GM12878 (cell line): ENCODE measurements around the gene PADI1. TPM values are rescaled to one million over a fixed set of nuclear protein-coding genes. Genes with fewer than 3 reads are reported as not detected.

ENCODE experiments used
- CBFB ChIP-seq: IDR thresholded peaks from 2 replicates; pipeline ENCODE4 v1.6.1; 2016; ENCODE audit warnings: antibody characterized with exemption, low read depth
- CHD4 ChIP-seq: fragments of 200-600 bp; sonication (generic); IDR thresholded peaks from 2 replicates; pipeline ENCODE4 v1.6.1; 2016; ENCODE audit warnings: mild to moderate bottlenecking
- FOS ChIP-seq: IDR thresholded peaks from 3 replicates; pipeline ENCODE4 v1.6.1; 2011; ENCODE audit warnings: borderline replicate concordance; ENCODE audit not compliant: insufficient read length; ENCODE audit errors: extremely low read depth
- HDAC6 ChIP-seq: fragments of 200-600 bp; sonication (generic); IDR thresholded peaks from one replicate; pipeline ENCODE4 v1.8.0; 2017; ENCODE audit warnings: antibody characterized with exemption; ENCODE audit not compliant: unreplicated experiment
- MEF2B ChIP-seq: fragments of 450-650 bp; IDR thresholded peaks from 2 replicates; pipeline ENCODE4 v1.6.1; 2018; ENCODE audit warnings: mild to moderate bottlenecking, moderate library complexity; ENCODE audit not compliant: partially characterized antibody, poor library complexity, severe bottlenecking
- PAX8 ChIP-seq: fragments of 450-650 bp; IDR thresholded peaks from 2 replicates; pipeline ENCODE4 v1.6.1; 2017; ENCODE audit warnings: mild to moderate bottlenecking, moderate library complexity
- REST ChIP-seq: IDR thresholded peaks from 2 replicates; pipeline ENCODE4 v1.6.1; 2012; ENCODE audit warnings: mild to moderate bottlenecking, low read depth, low read length
- SIN3A ChIP-seq: IDR thresholded peaks from 2 replicates; pipeline ENCODE4 v1.6.1; 2012; ENCODE audit warnings: low read depth, low read length, improper control_type of control experiment
- USF1 ChIP-seq: IDR thresholded peaks from 2 replicates; pipeline ENCODE4 v1.6.1; 2011; ENCODE audit warnings: borderline replicate concordance, low read depth, mild to moderate bottlenecking, moderate library complexity, mixed read lengths, low read length; ENCODE audit not compliant: insufficient read depth; ENCODE audit errors: extremely low read length
- polyA plus RNA-seq, 11 experiments: library from polyadenylated mRNA; depleted of rRNA in 4 of 11; unstranded in 6 of 11; stranded (reverse) in 5 of 11; fragments of >200 nt; fragmentation: Nextera tagmentation in 4 of 11; fragmentation: Illumina TruSeq in 1 of 11; extraction: Ambion mirVana in 4 of 11; extraction: Trizol in 1 of 11; gene quantifications; 1 replicate in 1 of 11; 2 replicates in 10 of 11; pipeline versions ENCODE4 v1.2.1 to v1.2.3, GENCODE V29; 2011 to 2016; ENCODE audit warnings: inconsistent platforms in 2 of 11, missing spikeins in 2 of 11, low read depth in 1 of 11
- total RNA-seq, 4 experiments: library from RNA; depleted of rRNA in 3 of 4; stranded (reverse); fragments of >200 nt in 3 of 4; fragmentation: Illumina TruSeq in 1 of 4; extraction: Trizol in 1 of 4; gene quantifications; 2 replicates each; pipeline versions ENCODE4 v1.2.1 to v1.2.3, GENCODE V29; 2013 to 2021

PADI1 gene
- total and polyA plus RNA-seq, 10 of the 15 experiments (the other 5 are each of a cell fraction or from before 2014, with no cell fraction given): 0.05 TPM; not detected in 9

GRCh38 chr1:17244821-17245740, 40.2 kb downstream of the PADI1 start (continued):
- no peak for TF ChIP-seq USF1
- TF ChIP-seq HDAC6: no peak
- no peak for TF ChIP-seq CBFB
- TF ChIP-seq SIN3A: no peak
- no peak for TF ChIP-seq PAX8
- TF ChIP-seq FOS: no peak
- TF ChIP-seq CHD4: no peak
- no peak for TF ChIP-seq MEF2B
- no peak for TF ChIP-seq REST
- TF ChIP-seq, all 136 proteins: peak for 0
